ENCODE data around the gene HYCC2. TPM values are rescaled to one million over a fixed set of nuclear protein-coding genes. Genes with fewer than 3 reads are reported as not detected.
"Not testable (repeated sequence)": the region's sequence is repeated elsewhere in the genome, so short reads cannot be mapped to it uniquely, and the experiment has no call there.

HYCC2 gene
- total RNA-seq, 1 donor from 2014 or later, result 2.1 TPM

DNA sequence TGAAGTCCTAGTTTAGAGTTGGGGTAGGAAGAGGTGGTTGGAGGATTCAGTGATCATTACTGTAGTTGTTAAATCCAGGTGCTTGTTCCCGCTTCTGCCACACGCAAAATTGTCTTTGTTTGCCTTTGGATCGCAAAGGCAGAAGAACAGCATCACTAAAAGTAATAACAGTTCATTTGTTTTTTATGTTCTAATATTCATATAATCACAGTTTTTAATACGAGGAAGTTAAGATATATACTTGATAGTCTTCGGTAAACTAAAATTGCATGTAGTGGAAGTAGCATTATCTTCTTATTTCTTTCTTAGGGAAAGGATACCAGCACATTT is 695 bp upstream of the HYCC2 start:
- TF ChIP-seq, protein P1, sequence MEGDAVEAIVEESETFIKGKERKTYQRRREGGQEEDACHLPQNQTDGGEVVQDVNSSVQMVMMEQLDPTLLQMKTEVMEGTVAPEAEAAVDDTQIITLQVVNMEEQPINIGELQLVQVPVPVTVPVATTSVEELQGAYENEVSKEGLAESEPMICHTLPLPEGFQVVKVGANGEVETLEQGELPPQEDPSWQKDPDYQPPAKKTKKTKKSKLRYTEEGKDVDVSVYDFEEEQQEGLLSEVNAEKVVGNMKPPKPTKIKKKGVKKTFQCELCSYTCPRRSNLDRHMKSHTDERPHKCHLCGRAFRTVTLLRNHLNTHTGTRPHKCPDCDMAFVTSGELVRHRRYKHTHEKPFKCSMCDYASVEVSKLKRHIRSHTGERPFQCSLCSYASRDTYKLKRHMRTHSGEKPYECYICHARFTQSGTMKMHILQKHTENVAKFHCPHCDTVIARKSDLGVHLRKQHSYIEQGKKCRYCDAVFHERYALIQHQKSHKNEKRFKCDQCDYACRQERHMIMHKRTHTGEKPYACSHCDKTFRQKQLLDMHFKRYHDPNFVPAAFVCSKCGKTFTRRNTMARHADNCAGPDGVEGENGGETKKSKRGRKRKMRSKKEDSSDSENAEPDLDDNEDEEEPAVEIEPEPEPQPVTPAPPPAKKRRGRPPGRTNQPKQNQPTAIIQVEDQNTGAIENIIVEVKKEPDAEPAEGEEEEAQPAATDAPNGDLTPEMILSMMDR (conservative IDR thresholded peaks at IDR 0.05; ENCODE audit: low read depth, low read length), result no peak
- H3K4me3 ChIP-seq (ENCODE audit: low read depth, low read length), result peak overlapping the region; percentile 93
- DNase-seq (ENCODE audit: low read depth), result no peak

- TF ChIP-seq, protein P1 (conservative IDR thresholded peaks at IDR 0.05; ENCODE audit: low read depth, low read length), result no peak
- no peak for DNase-seq (ENCODE audit: low read depth)
- H3K4me3 ChIP-seq (ENCODE audit: low read depth, low read length), result peak overlapping the region; percentile 93
These were observed 458 bp downstream of the HYCC2 start for GRCh38 chr2:201070948-201071478.

DNA sequence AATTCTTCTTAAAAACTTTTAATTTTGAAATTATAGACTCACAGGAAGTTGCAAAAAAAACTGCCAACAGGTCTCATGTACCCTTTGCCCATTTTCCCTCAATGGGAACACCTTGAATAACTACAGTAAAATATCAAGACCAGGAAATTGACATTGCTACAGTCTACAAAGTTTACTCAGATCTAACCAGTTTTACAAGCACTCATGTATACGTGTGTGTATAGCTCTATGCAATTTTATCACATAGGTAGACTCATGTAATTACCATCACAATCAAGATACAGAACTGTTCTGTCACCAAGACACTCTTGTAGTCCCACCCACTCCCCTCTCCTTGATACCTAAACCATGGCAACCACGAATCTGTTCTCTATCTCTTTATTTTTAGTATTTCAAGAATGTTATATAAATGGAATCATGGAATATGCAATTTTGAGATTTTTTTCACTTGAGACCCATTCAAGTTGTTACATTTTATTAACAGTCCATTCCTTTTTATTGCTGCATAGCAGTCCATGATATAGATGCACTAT is 6.6 kb downstream of the HYCC2 start:
- H3K4me3 ChIP-seq (ENCODE audit: low read depth, low read length), result no peak overlapping the region
- DNase-seq (ENCODE audit: low read depth), result no peak
- TF ChIP-seq, protein P1 (conservative IDR thresholded peaks at IDR 0.05; ENCODE audit: low read depth, low read length), result no peak

DNA sequence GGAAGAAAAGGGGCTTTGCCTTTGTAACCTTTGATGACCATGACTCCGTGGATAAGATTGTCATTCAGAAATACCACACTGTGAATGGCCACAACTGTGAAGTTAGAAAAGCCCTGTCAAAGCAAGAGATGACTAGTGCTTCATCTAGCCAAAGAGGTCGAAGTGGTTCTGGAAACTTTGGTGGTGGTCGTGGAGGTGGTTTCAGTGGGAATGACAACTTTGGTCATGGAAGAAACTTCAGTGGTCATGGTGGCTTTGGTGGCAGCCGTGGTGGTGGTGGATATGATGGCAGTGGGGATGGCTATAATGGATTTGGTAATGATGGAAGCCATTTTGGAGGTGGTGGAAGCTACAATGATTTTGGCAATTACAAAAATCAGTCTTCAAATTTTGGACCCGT is 8.0 kb downstream of the HYCC2 start:
- H3K4me3 ChIP-seq (ENCODE audit: low read depth, low read length); DNase-seq (ENCODE audit: low read depth): not testable (repeated sequence)

- H3K4me3 ChIP-seq (ENCODE audit: low read depth, low read length), result no peak overlapping the region
- TF ChIP-seq, protein P1 (conservative IDR thresholded peaks at IDR 0.05; ENCODE audit: low read depth, low read length), result no peak
- DNase-seq (ENCODE audit: low read depth), result no peak
These were observed 11.3 kb downstream of the HYCC2 start for GRCh38 chr2:201059961-201060755.

DNA sequence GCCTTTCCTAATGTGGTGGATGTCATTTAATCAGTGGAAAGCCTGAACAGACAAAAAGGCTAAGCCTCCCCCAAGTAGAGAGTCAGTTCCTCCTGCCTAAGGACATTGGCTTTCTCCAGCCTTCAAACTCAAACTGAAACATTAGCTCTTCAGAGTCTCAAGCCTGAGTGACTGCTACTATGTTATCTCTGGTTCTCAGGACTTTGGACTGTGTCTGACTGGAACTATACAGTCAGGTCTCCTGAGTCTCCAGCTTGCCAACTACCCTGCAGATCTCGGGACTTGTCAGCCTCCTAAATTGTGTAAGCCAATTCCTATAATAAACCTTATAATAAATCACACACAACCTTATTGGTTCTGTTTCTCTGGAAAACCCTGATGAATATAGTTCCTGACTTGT is 12.6 kb downstream of the HYCC2 start:
- DNase-seq (ENCODE audit: low read depth), result no peak
- no peak overlapping the region for H3K4me3 ChIP-seq (ENCODE audit: low read depth, low read length)
- TF ChIP-seq, protein P1 (conservative IDR thresholded peaks at IDR 0.05; ENCODE audit: low read depth, low read length), result no peak

- DNase-seq (ENCODE audit: low read depth), result no peak
- TF ChIP-seq, protein P1 (conservative IDR thresholded peaks at IDR 0.05; ENCODE audit: low read depth, low read length), result no peak
- H3K4me3 ChIP-seq (ENCODE audit: low read depth, low read length), result no peak overlapping the region
These were observed 13.7 kb downstream of the HYCC2 start for GRCh38 chr2:201057715-201058248.

All from epithelial cell of proximal tubule (primary cell).